K562 (cell line): Measurements from ENCODE around the gene DCTN2. TPM values are rescaled to one million over a fixed set of nuclear protein-coding genes. Genes with fewer than 3 reads are reported as not detected.
A peak's percentile ranks its signal among the peaks of the same experiment; 100 is the strongest.

ENCODE experiments used
- ATAC-seq: fragments of 200-7000 bp; cut with Tn5 transposase; 3 replicates; pipeline ENCODE4 v1.9.1; 2020; ENCODE audit warnings: moderate library complexity
- BruUV-seq: library from RNA; stranded (reverse); fragments of 400-500 nt; replicated peaks from 2 replicates; lab custom pipeline; 2021; lab: Mats Ljungman, UMichigan
- CTCF ChIA-PET: fragments of 300-600 bp; formaldehyde crosslinking; extraction: SDS; loops from one replicate; lab custom pipeline; 2021; ENCODE audit warnings: low intra/inter-chr PET ratio; lab: Yijun Ruan, JAX
- POLR2A ChIA-PET: fragments of 300-600, 350-650 bp; sonication (Branson Sonifier 250); formaldehyde crosslinking; extraction: SDS; loops from one replicate; lab custom pipeline; 2021; ENCODE audit warnings: antibody characterized with exemption, inconsistent platforms; lab: Yijun Ruan, JAX
- DNase-seq, 4 experiments: peaks; one replicate each; pipeline versions ENCODE4 v3.0.0 to v3.0.0-alpha.2; 2011 to 2018; ENCODE audit warnings: low spot score in 3 of 4, mixed read lengths in 3 of 4; ENCODE audit errors: extremely low read depth in 1 of 4
- FAIRE-seq: peaks from 2 replicates; lab custom pipeline; 2011; peaks lifted over from hg19 to GRCh38; lab: Jason Lieb, UNC
- H2AFZ ChIP-seq: 2 replicates; pipeline ENCODE4 v1.6.0; 2011; ENCODE audit warnings: low read depth, low read length, control low read depth, inconsistent platforms
- H3K27ac ChIP-seq: fragments of 200-600 bp; 3 replicates; pipeline ENCODE4 v1.8.0; 2011; ENCODE audit warnings: low read depth, mild to moderate bottlenecking, control low read depth, inconsistent platforms, low read length, moderate library complexity, mixed read lengths; ENCODE audit errors: extremely low read depth
- H3K27me3 ChIP-seq, 2 experiments: fragments of 300-600 bp in 1 of 2; 2 replicates in 1 of 2; 3 replicates in 1 of 2; pipeline versions ENCODE4 v1.6.0 to v1.8.0; 2011; ENCODE audit warnings: inconsistent platforms in 2 of 2, low read length in 2 of 2, mild to moderate bottlenecking in 1 of 2, mixed read lengths in 1 of 2, moderate library complexity in 1 of 2; ENCODE audit not compliant: control insufficient read depth in 2 of 2, insufficient read depth in 2 of 2
- H3K36me3 ChIP-seq: fragments of 300-600 bp; 3 replicates; pipeline ENCODE4 v1.8.0; 2011; ENCODE audit warnings: mild to moderate bottlenecking, low read length, inconsistent platforms; ENCODE audit not compliant: control insufficient read depth, insufficient read depth
- H3K4me1 ChIP-seq, 2 experiments: fragments of 200-600 bp in 1 of 2; replicated peaks in 1 of 2; 2 replicates in 1 of 2; 3 replicates in 1 of 2; pipeline versions ENCODE4 v1.5.1 to v1.8.0; 2011; ENCODE audit warnings: inconsistent platforms in 2 of 2, low read length in 2 of 2, mild to moderate bottlenecking in 1 of 2, mixed read lengths in 1 of 2, moderate library complexity in 1 of 2; ENCODE audit not compliant: control insufficient read depth in 2 of 2, insufficient read depth in 2 of 2
- H3K4me2 ChIP-seq: 2 replicates; pipeline ENCODE4 v1.6.1; 2011; ENCODE audit warnings: low read length, control low read depth, inconsistent platforms, mixed read lengths; ENCODE audit not compliant: insufficient read depth
- H3K4me3 ChIP-seq: fragments of 200-600 bp; sonication (generic), shearing (Covaris generic); 2 replicates; pipeline ENCODE4 v1.5.1; 2016; ENCODE audit warnings: control low read depth, inconsistent platforms
- H3K79me2 ChIP-seq: fragments of 200-600 bp; 3 replicates; pipeline ENCODE4 v1.8.0; 2011; ENCODE audit warnings: low read length, inconsistent platforms; ENCODE audit not compliant: control insufficient read depth, insufficient read depth
- H3K9ac ChIP-seq, 2 experiments: 2 replicates each; pipeline versions ENCODE4 v1.6.0 to v1.6.1; 2011; ENCODE audit warnings: low read depth in 2 of 2, low read length in 2 of 2, control low read depth in 1 of 2, inconsistent platforms in 1 of 2, mild to moderate bottlenecking in 1 of 2, mixed read lengths in 1 of 2; ENCODE audit not compliant: insufficient read depth in 1 of 2
- H3K9me1 ChIP-seq: one replicate; pipeline ENCODE4 v1.6.0; 2011; ENCODE audit warnings: inconsistent platforms, mild to moderate bottlenecking, low read length, moderate library complexity; ENCODE audit not compliant: control insufficient read depth, insufficient read depth
- H3K9me3 ChIP-seq: replicated peaks from 2 replicates; pipeline ENCODE4 v1.5.1; 2011; ENCODE audit warnings: low read depth, low read length, inconsistent platforms; ENCODE audit not compliant: control insufficient read depth, insufficient read depth
- H4K20me1 ChIP-seq: replicated peaks from 2 replicates; pipeline ENCODE4 v1.6.1; 2011; ENCODE audit warnings: low read length, inconsistent platforms, mixed read lengths; ENCODE audit not compliant: control insufficient read depth, insufficient read depth
- ARID1B ChIP-seq: fragments of 450-650 bp; IDR thresholded peaks from 2 replicates; pipeline ENCODE4 v1.6.1; 2016; ENCODE audit warnings: antibody characterized with exemption, mild to moderate bottlenecking, inconsistent platforms
- NRF1 ChIP-seq, 2 experiments: fragments of 450-650 bp; IDR thresholded peaks in 1 of 2; conservative IDR thresholded peaks in 1 of 2; 2 replicates each; pipeline ENCODE4 v1.6.1; 2014; ENCODE audit warnings: mild to moderate bottlenecking in 2 of 2
- RCOR1 ChIP-seq, 2 experiments: IDR thresholded peaks; 2 replicates each; pipeline ENCODE4 v1.6.1; 2012; ENCODE audit warnings: low read depth in 2 of 2, low read length in 2 of 2, borderline replicate concordance in 1 of 2, improper control_type of control experiment in 1 of 2
- TAF9B ChIP-seq: fragments of 450-650 bp; IDR thresholded peaks from 2 replicates; pipeline ENCODE4 v1.6.1; 2018; ENCODE audit warnings: mild to moderate bottlenecking; ENCODE audit not compliant: partially characterized antibody
- ZNF778 ChIP-seq: fragments of 450-650 bp; formaldehyde crosslinking; IDR thresholded peaks from 2 replicates; pipeline ENCODE4 v1.4.0; 2020; ENCODE audit warnings: mild to moderate bottlenecking, moderate library complexity
- WGBS: fragments of 100-300 bp; shearing (Covaris generic); methylation state at CpG from one replicate; pipeline ENCODE4 v1.1.6; 2016; ENCODE audit warnings: low coverage, mixed read lengths; ENCODE audit not compliant: insufficient coverage; ENCODE audit errors: missing lambda C conversion rate; 5-methylcytosine and 5-hydroxymethylcytosine counted together
- in situ Hi-C: fragments of 300-500 bp; cut with MboI; formaldehyde crosslinking; loops from 4 replicates; pipeline ENCODE4 v1.15.0; 2018; ENCODE audit warnings: inconsistent platforms, mixed read lengths
- intact Hi-C: fragments of 100-400 bp; cut with micrococcal nuclease; formaldehyde crosslinking; loops from 2 replicates; pipeline ENCODE4 v1.14.2; 2022
- polyA plus RNA-seq, 8 experiments: library from polyadenylated mRNA; depleted of rRNA in 4 of 8; stranded (reverse) in 5 of 8; unstranded in 3 of 8; fragments of >200 nt; fragmentation: Nextera tagmentation in 2 of 8; fragmentation: Illumina TruSeq in 1 of 8; extraction: Ambion mirVana in 2 of 8; extraction: Trizol in 1 of 8; gene quantifications; 2 replicates each; pipeline versions ENCODE4 v1.2.1 to v1.2.3, GENCODE V29; 2011 to 2014; ENCODE audit warnings: inconsistent platforms in 1 of 8, missing spikeins in 1 of 8
- total RNA-seq, 7 experiments: library from RNA; depleted of rRNA in 6 of 7; stranded (reverse); fragments of >200 nt in 6 of 7; fragmentation: Illumina TruSeq in 2 of 7; extraction: Trizol in 2 of 7; gene quantifications; 2 replicates each; pipeline versions ENCODE4 v1.2.1 to v1.2.3, GENCODE V29; 2011 to 2021; ENCODE audit warnings: low replicate concordance in 1 of 7
- TF ChIP-seq, protein P1 (sequence below): fragments of 250-450 bp; sonication (Bioruptor Pico); IDR thresholded peaks from 2 replicates; pipeline ENCODE4 v1.4.0; 2020; ENCODE audit warnings: borderline replicate concordance
- TF ChIP-seq, protein P2 (sequence below): sonication (generic); formaldehyde crosslinking; IDR thresholded peaks from 2 replicates; pipeline ENCODE4 v1.8.0; 2022; ENCODE audit warnings: missing genetic modification reagents, mild to moderate bottlenecking, borderline replicate concordance

Gene DCTN2
- total and polyA plus RNA-seq, 9 of the 15 experiments (the other 6 are each of a cell fraction or from before 2014, with no cell fraction given) = 43.6 to 270 (median 125) TPM

- Histone ChIP-seq H3K27me3 (no peaks in the 10 kb centered on the region), H3K4me2 (no peak overlapping the region), H3K9me1 (no peaks in the 10 kb centered on the region), H3K4me1 (peaks cover 19% of the 10 kb centered on the region in 2 experiments), H3K9me3 (no peaks in the 10 kb centered on the region), H3K4me3 (no peak overlapping the region), H3K79me2 (peaks cover 29% of the 10 kb centered on the region), H3K9ac (0 out of 4 replicates have a peak overlapping the region, but pooled peaks of 1 of the 2 experiments have one; percentile 28), H4K20me1 (no peaks in the 10 kb centered on the region), H2AFZ (no peak overlapping the region), H3K36me3 (peaks cover 18% of the 10 kb centered on the region), H3K27ac (no peak overlapping the region)
- ChIA-PET CTCF (no interaction called here), POLR2A (interaction anchor here (0.6 kb wide), 3 partner anchors 12 to 286 kb away, joined by 3 read pairs; no protein-coding TSS in a partner anchor)
- intact Hi-C loops (no loop called here), in situ Hi-C loops (no loop called here)
- ATAC-seq (peak; percentile 24; the same call in 1 of the 3 replicates), DNase-seq (no peak), FAIRE-seq (no peak)
- BruUV-seq = no TSS peak
- TF ChIP-seq TAF9B = no peak
- TF ChIP-seq, protein P1, sequence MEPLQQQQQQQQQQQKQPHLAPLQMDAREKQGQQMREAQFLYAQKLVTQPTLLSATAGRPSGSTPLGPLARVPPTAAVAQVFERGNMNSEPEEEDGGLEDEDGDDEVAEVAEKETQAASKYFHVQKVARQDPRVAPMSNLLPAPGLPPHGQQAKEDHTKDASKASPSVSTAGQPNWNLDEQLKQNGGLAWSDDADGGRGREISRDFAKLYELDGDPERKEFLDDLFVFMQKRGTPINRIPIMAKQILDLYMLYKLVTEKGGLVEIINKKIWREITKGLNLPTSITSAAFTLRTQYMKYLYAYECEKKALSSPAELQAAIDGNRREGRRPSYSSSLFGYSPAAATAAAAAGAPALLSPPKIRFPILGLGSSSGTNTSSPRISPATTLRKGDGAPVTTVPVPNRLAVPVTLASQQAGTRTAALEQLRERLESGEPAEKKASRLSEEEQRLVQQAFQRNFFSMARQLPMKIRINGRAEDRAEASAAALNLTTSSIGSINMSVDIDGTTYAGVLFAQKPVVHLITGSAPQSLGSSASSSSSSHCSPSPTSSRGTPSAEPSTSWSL (CRISPR knock-in tag) = no peak
- 68% methylated on average over 4 of the region's 4 CpGs for WGBS
These were observed 11.9 kb upstream of the DCTN2 start for GRCh38 chr12:57558864-57559263.

DNA sequence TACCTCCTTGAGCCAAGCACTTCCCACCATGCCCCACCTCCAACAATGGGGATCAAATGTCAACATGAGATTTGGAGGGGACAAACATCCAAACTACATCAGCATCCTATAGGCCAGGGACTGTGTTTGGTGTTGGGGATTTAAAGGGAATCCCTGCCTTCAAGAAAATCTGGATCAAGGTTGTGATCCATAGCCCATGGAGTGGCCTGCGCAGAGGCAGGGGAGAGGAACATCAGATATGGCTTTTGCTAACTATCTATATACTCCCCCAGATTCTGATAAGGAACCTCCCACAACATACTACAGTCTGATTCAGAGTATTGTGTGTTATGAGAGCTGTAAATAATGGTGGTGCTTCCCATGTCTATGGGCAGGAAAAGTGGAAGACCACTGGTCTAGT, 7.9 kb upstream of the DCTN2 start:
- FAIRE-seq (no peak), DNase-seq (no peak), ATAC-seq (no peak)
- Histone ChIP-seq H3K27me3 (no peaks in the 10 kb centered on the region), H3K9me1 (no peaks in the 10 kb centered on the region), H3K79me2 (peaks cover 68% of the 10 kb centered on the region), H3K36me3 (peaks cover 17% of the 10 kb centered on the region), H4K20me1 (no peaks in the 10 kb centered on the region), H3K4me2 (no peak overlapping the region), H3K9ac (no peak overlapping the region; a peak in 1 of 4 replicates), H2AFZ (no peak overlapping the region), H3K4me3 (no peak overlapping the region), H3K4me1 (peaks cover 45 to 53% of the 10 kb centered on the region in 2 experiments), H3K9me3 (no peaks in the 10 kb centered on the region), H3K27ac (no peak overlapping the region)
- POLR2A ChIA-PET = interaction anchor here (0.7 to 4.2 kb wide), 4 partner anchors 9 to 84 kb away, joined by 3 to 38 read pairs (median 4); partner anchors contain the start of gene DDIT3
- BruUV-seq = no TSS peak
- CTCF ChIA-PET = no interaction called here
- 13% methylated on average over 1 of the region's 1 CpG for WGBS
- TF ChIP-seq ARID1B (0 out of 2 replicates have a peak, but pooled peaks have one; percentile 32), RCOR1 (IDR thresholded peaks at IDR 0.05; ENCODE audit: borderline replicate concordance in 1 of 2, low read depth in 2 of 2, low read length in 2 of 2) (0 out of 4 replicates have a peak, but pooled peaks of 1 of the 2 experiments have one; percentile 41), ZNF778 (CRISPR knock-in tag) (no peak), NRF1 (conservative IDR thresholded peaks at IDR 0.05 in 1 of 2, IDR thresholded peaks at IDR 0.05 in 1 of 2) (peak; percentile 51 to 53)
- TF ChIP-seq, protein P2, sequence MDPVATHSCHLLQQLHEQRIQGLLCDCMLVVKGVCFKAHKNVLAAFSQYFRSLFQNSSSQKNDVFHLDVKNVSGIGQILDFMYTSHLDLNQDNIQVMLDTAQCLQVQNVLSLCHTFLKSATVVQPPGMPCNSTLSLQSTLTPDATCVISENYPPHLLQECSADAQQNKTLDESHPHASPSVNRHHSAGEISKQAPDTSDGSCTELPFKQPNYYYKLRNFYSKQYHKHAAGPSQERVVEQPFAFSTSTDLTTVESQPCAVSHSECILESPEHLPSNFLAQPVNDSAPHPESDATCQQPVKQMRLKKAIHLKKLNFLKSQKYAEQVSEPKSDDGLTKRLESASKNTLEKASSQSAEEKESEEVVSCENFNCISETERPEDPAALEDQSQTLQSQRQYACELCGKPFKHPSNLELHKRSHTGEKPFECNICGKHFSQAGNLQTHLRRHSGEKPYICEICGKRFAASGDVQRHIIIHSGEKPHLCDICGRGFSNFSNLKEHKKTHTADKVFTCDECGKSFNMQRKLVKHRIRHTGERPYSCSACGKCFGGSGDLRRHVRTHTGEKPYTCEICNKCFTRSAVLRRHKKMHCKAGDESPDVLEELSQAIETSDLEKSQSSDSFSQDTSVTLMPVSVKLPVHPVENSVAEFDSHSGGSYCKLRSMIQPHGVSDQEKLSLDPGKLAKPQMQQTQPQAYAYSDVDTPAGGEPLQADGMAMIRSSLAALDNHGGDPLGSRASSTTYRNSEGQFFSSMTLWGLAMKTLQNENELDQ = no peak
- intact Hi-C loops = no loop called here
- in situ Hi-C loops = no loop called here
